Type B pancreatic cell (in vitro differentiated cells): ENCODE measurements around the gene ATP9A. TPM values are rescaled to one million over a fixed set of nuclear protein-coding genes. Genes with fewer than 3 reads are reported as not detected.

Experiments
- DNase-seq: peaks from one replicate; pipeline ENCODE4 v3.0.0; 2021; ENCODE audit warnings: mixed read lengths; ENCODE audit not compliant: unreplicated experiment; ENCODE audit errors: extremely low spot score
- H3K27ac Mint-ChIP-seq: 2 replicates; pipeline ENCODE4 v1.8.0; 2021; ENCODE audit warnings: mild to moderate bottlenecking, mixed read lengths
- H3K27me3 Mint-ChIP-seq: 2 replicates; pipeline ENCODE4 v1.8.0; 2021; ENCODE audit warnings: mixed read lengths
- H3K36me3 Mint-ChIP-seq: 2 replicates; pipeline ENCODE4 v1.8.0; 2021; ENCODE audit warnings: mixed read lengths
- H3K4me1 Mint-ChIP-seq: one replicate; pipeline ENCODE4 v1.8.0; 2021; ENCODE audit warnings: mixed read lengths; ENCODE audit not compliant: unreplicated experiment
- H3K4me3 Mint-ChIP-seq: 2 replicates; pipeline ENCODE4 v1.8.0; 2021; ENCODE audit warnings: mild to moderate bottlenecking, mixed read lengths
- H3K9me3 Mint-ChIP-seq: 2 replicates; pipeline ENCODE4 v1.8.0; 2021; ENCODE audit warnings: mixed read lengths
- CTCF ChIP-seq: fragments of 200-600 bp; sonication (generic); conservative IDR thresholded peaks from 2 replicates; pipeline ENCODE4 v1.5.0; 2021; ENCODE audit warnings: antibody characterized with exemption, mild to moderate bottlenecking
- total RNA-seq: library from RNA; stranded (reverse); gene quantifications from 2 replicates; pipeline ENCODE4 v1.2.1, GENCODE V29; 2021; ENCODE audit warnings: low replicate concordance

ATP9A gene
- total RNA-seq, 1 donor from 2014 or later: 55.8 TPM

GRCh38 chr20:51720384-51720783 lies 47.8 kb downstream of the ATP9A start:
- peaks cover 20% of the 10 kb centered on the region for H3K36me3 Mint-ChIP-seq
- DNase-seq: no peak
- no peaks in the 10 kb centered on the region for H3K9me3 Mint-ChIP-seq
- H3K4me1 Mint-ChIP-seq: peaks cover 9% of the 10 kb centered on the region
- H3K4me3 Mint-ChIP-seq: no peak overlapping the region
- no peak overlapping the region for H3K27ac Mint-ChIP-seq
- H3K27me3 Mint-ChIP-seq: no peaks in the 10 kb centered on the region
- TF ChIP-seq CTCF: no peak

- DNase-seq: no peak
- Mint-ChIP-seq H3K4me3 (peak overlapping the region; percentile 2), H3K36me3 (peaks cover 9% of the 10 kb centered on the region), H3K27me3 (no peaks in the 10 kb centered on the region), H3K9me3 (no peaks in the 10 kb centered on the region), H3K4me1 (peaks cover 37% of the 10 kb centered on the region), H3K27ac (peak overlapping the region; percentile 15)
- TF ChIP-seq CTCF: no peak
These were observed 52.4 kb downstream of the ATP9A start for GRCh38 chr20:51715856-51716185.

GRCh38 chr20:51715163-51715855 lies 52.9 kb downstream of the ATP9A start:
- H3K4me1 Mint-ChIP-seq: peaks cover 42% of the 10 kb centered on the region
- H3K4me3 Mint-ChIP-seq: peak overlapping the region; percentile 2
- H3K36me3 Mint-ChIP-seq: peaks cover 14% of the 10 kb centered on the region
- no peak for DNase-seq
- H3K27ac Mint-ChIP-seq: peak overlapping the region; percentile 15
- no peaks in the 10 kb centered on the region for H3K27me3 Mint-ChIP-seq
- TF ChIP-seq CTCF: no peak
- no peaks in the 10 kb centered on the region for H3K9me3 Mint-ChIP-seq

GRCh38 chr20:51713213-51713598 lies 55.0 kb downstream of the ATP9A start:
- no peak for DNase-seq
- Mint-ChIP-seq H3K36me3 (peaks cover 14% of the 10 kb centered on the region), H3K9me3 (no peaks in the 10 kb centered on the region), H3K27me3 (no peaks in the 10 kb centered on the region), H3K4me1 (peaks cover 44% of the 10 kb centered on the region), H3K4me3 (peak overlapping the region; percentile 65), H3K27ac (peak overlapping the region; percentile 52)
- TF ChIP-seq CTCF: no peak

- Mint-ChIP-seq H3K36me3 (peaks cover 14% of the 10 kb centered on the region), H3K9me3 (no peaks in the 10 kb centered on the region), H3K4me3 (no peak overlapping the region), H3K27ac (peak overlapping the region; percentile 52), H3K27me3 (no peaks in the 10 kb centered on the region), H3K4me1 (peaks cover 44% of the 10 kb centered on the region)
- peak; percentile 71 for TF ChIP-seq CTCF
- DNase-seq: peak; percentile 70
These were observed 55.5 kb downstream of the ATP9A start for GRCh38 chr20:51712501-51713212.
